Stimulated activated naive CD4-positive, alpha-beta T cell (primary cell): ENCODE data around the gene BRPF1.

ENCODE experiments used
- DNase-seq, 6 experiments: peaks; one replicate each; lab custom pipeline; 2025; lab: John Stamatoyannopoulos, UW

Gene BRPF1

GRCh38 chr3:9786825-9787669, 55.5 kb downstream of the BRPF1 start:
- no peak for DNase-seq

GRCh38 chr3:9787714-9788113, 56.2 kb downstream of the BRPF1 start:
- DNase-seq: no peak

GRCh38 chr3:9791127-9791526, 59.6 kb downstream of the BRPF1 start:
- DNase-seq: no peak

- no peak for DNase-seq
These were observed 60.4 kb downstream of the BRPF1 start for GRCh38 chr3:9791790-9792404.

GRCh38 chr3:9792405-9793160, 61.0 kb downstream of the BRPF1 start, which contains the start of the genes ARPC4 and TADA3:
ARPC4 (plus strand) TSS chr3:9793082; CDS start chr3:9793122, 40 bp downstream.
TADA3 (minus strand) TSS chr3:9792473; CDS start chr3:9791466, 1,007 bp downstream.
- peak; percentile 85 to 98 (median 92) for DNase-seq

- DNase-seq: peak in 2 of 6 experiments; percentile 30 to 31
These were observed 61.7 kb downstream of the BRPF1 start for GRCh38 chr3:9793161-9793781.

- DNase-seq: no peak
These were observed 62.9 kb downstream of the BRPF1 start for GRCh38 chr3:9794400-9794799.

- no peak for DNase-seq
These were observed 63.7 kb downstream of the BRPF1 start for GRCh38 chr3:9795207-9795606.

- no peak for DNase-seq
These were observed 65.8 kb downstream of the BRPF1 start for GRCh38 chr3:9797196-9797945.
